Activated T-helper 2 cell treated with anti-CD3 and anti-CD28 coated beads, Interferon-gamma antibody, Interleukin-2, Interleukin-4, amounts not matched to agents 10 μg/mL and 5 μg/mL and 100 μg/mL, durations not matched to agents 14 hours and 24 hours and 36 hours (primary cell): ENCODE data around the gene ST6GALNAC1. TPM values are rescaled to one million over a fixed set of nuclear protein-coding genes. Genes with fewer than 3 reads are reported as not detected.
"Not testable (repeated sequence)": the region's sequence is repeated elsewhere in the genome, so short reads cannot be mapped to it uniquely, and the experiment has no call there.

ENCODE experiments used
- DNase-seq: peaks from one replicate; pipeline ENCODE4 v3.0.0; 2021; ENCODE audit warnings: low spot score
- H3K27ac Mint-ChIP-seq: one replicate; pipeline ENCODE4 v1.8.0; 2021; ENCODE audit warnings: mixed read lengths
- H3K27me3 Mint-ChIP-seq: one replicate; pipeline ENCODE4 v1.8.0; 2021; ENCODE audit warnings: low read depth, mixed read lengths
- H3K36me3 Mint-ChIP-seq: one replicate; pipeline ENCODE4 v1.8.0; 2021; ENCODE audit warnings: low read depth, mixed read lengths
- H3K4me1 Mint-ChIP-seq: one replicate; pipeline ENCODE4 v1.8.0; 2021; ENCODE audit warnings: low read depth, mixed read lengths
- H3K4me3 Mint-ChIP-seq: one replicate; pipeline ENCODE4 v1.8.0; 2021; ENCODE audit warnings: low read depth, mild to moderate bottlenecking, moderate library complexity, mixed read lengths
- H3K9me3 Mint-ChIP-seq: one replicate; pipeline ENCODE4 v1.8.0; 2021; ENCODE audit warnings: mixed read lengths
- intact Hi-C: fragments of 100-400 bp; cut with micrococcal nuclease; formaldehyde crosslinking; loops from one replicate; pipeline ENCODE4 v1.15.1; 2023
- total RNA-seq: library from RNA; stranded (reverse); gene quantifications from 2 replicates; pipeline ENCODE4 v1.2.3, GENCODE V29; 2022

The ST6GALNAC1 gene
- total RNA-seq, 1 donor from 2014 or later: 0.14 TPM

GRCh38 chr17:76650504-76650903 is 6.9 kb upstream of the ST6GALNAC1 start:
- Mint-ChIP-seq H3K27me3 (peaks cover 13% of the 10 kb centered on the region), H3K9me3 (peaks cover 14% of the 10 kb centered on the region), H3K4me1 (no peaks in the 10 kb centered on the region), H3K4me3 (no peak overlapping the region), H3K27ac (no peak overlapping the region), H3K36me3 (no peaks in the 10 kb centered on the region)
- intact Hi-C loops: no loop called here
- no peak for DNase-seq

- H3K27ac Mint-ChIP-seq: no peak overlapping the region
- H3K36me3 Mint-ChIP-seq: no peaks in the 10 kb centered on the region
- no peak for DNase-seq
- H3K27me3 Mint-ChIP-seq: peaks cover 15% of the 10 kb centered on the region
- H3K9me3 Mint-ChIP-seq: peaks cover 8% of the 10 kb centered on the region
- H3K4me3 Mint-ChIP-seq: no peak overlapping the region
- intact Hi-C loops: no loop called here
- no peaks in the 10 kb centered on the region for H3K4me1 Mint-ChIP-seq
Measured at GRCh38 chr17:76646712-76647111, 3.2 kb upstream of the ST6GALNAC1 start.

- Mint-ChIP-seq H3K36me3 (no peaks in the 10 kb centered on the region), H3K9me3 (peaks cover 8% of the 10 kb centered on the region), H3K27ac (no peak overlapping the region), H3K4me1 (no peaks in the 10 kb centered on the region), H3K27me3 (peaks cover 13% of the 10 kb centered on the region), H3K4me3 (no peak overlapping the region)
- intact Hi-C loops: no loop called here
- no peak for DNase-seq
Measured at GRCh38 chr17:76645481-76645880, 1.9 kb upstream of the ST6GALNAC1 start.

- Mint-ChIP-seq H3K36me3 (no peaks in the 10 kb centered on the region), H3K9me3 (peaks cover 8% of the 10 kb centered on the region), H3K27me3 (peaks cover 13% of the 10 kb centered on the region), H3K27ac (no peak overlapping the region), H3K4me3 (no peak overlapping the region), H3K4me1 (no peaks in the 10 kb centered on the region)
- DNase-seq: no peak
- intact Hi-C loops: no loop called here
Measured at GRCh38 chr17:76644995-76645394, 1.4 kb upstream of the ST6GALNAC1 start.

GRCh38 chr17:76642994-76643393 is 563 bp downstream of the ST6GALNAC1 start:
- H3K36me3 Mint-ChIP-seq: no peaks in the 10 kb centered on the region
- H3K4me1 Mint-ChIP-seq: no peaks in the 10 kb centered on the region
- no peak overlapping the region for H3K27ac Mint-ChIP-seq
- no peak for DNase-seq
- intact Hi-C loops: no loop called here
- H3K9me3 Mint-ChIP-seq: peaks cover 8% of the 10 kb centered on the region
- H3K27me3 Mint-ChIP-seq: peaks cover 11% of the 10 kb centered on the region
- H3K4me3 Mint-ChIP-seq: no peak overlapping the region

- no peaks in the 10 kb centered on the region for H3K4me1 Mint-ChIP-seq
- intact Hi-C loops: no loop called here
- H3K4me3 Mint-ChIP-seq: no peak overlapping the region
- no peak for DNase-seq
- H3K36me3 Mint-ChIP-seq: no peaks in the 10 kb centered on the region
- peaks cover 8% of the 10 kb centered on the region for H3K9me3 Mint-ChIP-seq
- peaks cover 11% of the 10 kb centered on the region for H3K27me3 Mint-ChIP-seq
- no peak overlapping the region for H3K27ac Mint-ChIP-seq
Measured at GRCh38 chr17:76642032-76642561, 1.5 kb downstream of the ST6GALNAC1 start.

- H3K36me3 Mint-ChIP-seq: no peaks in the 10 kb centered on the region
- no peak overlapping the region for H3K4me3 Mint-ChIP-seq
- no peak for DNase-seq
- peaks cover 5% of the 10 kb centered on the region for H3K9me3 Mint-ChIP-seq
- H3K4me1 Mint-ChIP-seq: no peaks in the 10 kb centered on the region
- intact Hi-C loops: no loop called here
- H3K27me3 Mint-ChIP-seq: peaks cover 9% of the 10 kb centered on the region
- H3K27ac Mint-ChIP-seq: no peak overlapping the region
Measured at GRCh38 chr17:76641501-76641900, 2.1 kb downstream of the ST6GALNAC1 start.

- no peaks in the 10 kb centered on the region for H3K9me3 Mint-ChIP-seq
- no peak overlapping the region for H3K27ac Mint-ChIP-seq
- no peaks in the 10 kb centered on the region for H3K4me1 Mint-ChIP-seq
- no peak for DNase-seq
- intact Hi-C loops: no loop called here
- H3K27me3 Mint-ChIP-seq: peaks cover 7% of the 10 kb centered on the region
- no peak overlapping the region for H3K4me3 Mint-ChIP-seq
- H3K36me3 Mint-ChIP-seq: no peaks in the 10 kb centered on the region
Measured at GRCh38 chr17:76640550-76641380, 2.8 kb downstream of the ST6GALNAC1 start.

- H3K4me3 Mint-ChIP-seq: no peak overlapping the region
- no peak for DNase-seq
- no peaks in the 10 kb centered on the region for H3K4me1 Mint-ChIP-seq
- no peak overlapping the region for H3K27ac Mint-ChIP-seq
- H3K9me3 Mint-ChIP-seq: no peaks in the 10 kb centered on the region
- no peaks in the 10 kb centered on the region for H3K36me3 Mint-ChIP-seq
- peaks cover 7% of the 10 kb centered on the region for H3K27me3 Mint-ChIP-seq
- intact Hi-C loops: no loop called here
Measured at GRCh38 chr17:76638263-76638662, 5.3 kb downstream of the ST6GALNAC1 start.

- H3K36me3 Mint-ChIP-seq, H3K4me3 Mint-ChIP-seq, H3K4me1 Mint-ChIP-seq, DNase-seq, H3K27ac Mint-ChIP-seq, H3K27me3 Mint-ChIP-seq, H3K9me3 Mint-ChIP-seq, intact Hi-C loops: not testable (repeated sequence)
Measured at GRCh38 chr17:76636486-76637206, 6.9 kb downstream of the ST6GALNAC1 start.

GRCh38 chr17:76635659-76636360 is 7.7 kb downstream of the ST6GALNAC1 start:
- no peaks in the 10 kb centered on the region for H3K4me1 Mint-ChIP-seq
- H3K36me3 Mint-ChIP-seq: no peaks in the 10 kb centered on the region
- H3K27ac Mint-ChIP-seq: no peak overlapping the region
- no peak for DNase-seq
- intact Hi-C loops: no loop called here
- H3K4me3 Mint-ChIP-seq: no peak overlapping the region
- no peaks in the 10 kb centered on the region for H3K9me3 Mint-ChIP-seq
- peaks cover 2% of the 10 kb centered on the region for H3K27me3 Mint-ChIP-seq

- no peak for DNase-seq
- Mint-ChIP-seq H3K36me3 (no peaks in the 10 kb centered on the region), H3K9me3 (no peaks in the 10 kb centered on the region), H3K27ac (no peak overlapping the region), H3K4me3 (no peak overlapping the region), H3K4me1 (no peaks in the 10 kb centered on the region), H3K27me3 (peaks cover 2% of the 10 kb centered on the region)
- intact Hi-C loops: no loop called here
Measured at GRCh38 chr17:76635039-76635438, 8.5 kb downstream of the ST6GALNAC1 start.
